ENCODE results near the gene PACSIN2.

The PACSIN2 gene

DNA sequence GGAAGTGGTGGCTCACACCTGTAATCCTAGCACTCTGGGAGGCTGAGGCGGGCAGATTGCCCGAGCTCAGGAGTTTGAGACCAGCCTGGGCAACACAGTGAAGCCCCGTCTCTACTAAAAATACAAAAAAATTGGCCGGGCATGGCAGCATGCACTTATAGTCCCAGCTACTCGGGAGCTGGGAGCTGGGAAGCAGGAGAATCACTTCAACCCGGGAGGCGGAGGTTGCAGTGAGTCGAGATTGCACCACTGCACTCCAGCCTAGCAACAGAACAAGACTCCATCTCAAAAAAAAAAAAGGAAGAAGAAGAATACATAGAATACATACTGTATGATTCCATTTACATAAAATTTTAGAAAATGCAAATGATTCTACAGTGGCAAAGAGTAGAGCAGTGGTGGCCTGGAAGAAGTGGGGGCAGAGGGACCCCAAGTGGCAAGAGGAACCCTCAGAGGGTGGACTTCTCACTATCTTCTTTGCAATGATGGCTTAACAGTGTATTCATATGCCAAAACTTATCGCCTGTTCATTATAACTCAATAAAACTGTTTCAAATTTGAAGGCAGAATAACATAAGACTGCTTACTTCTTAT is 22.0 kb downstream of the PACSIN2 start:
- TF ChIP-seq EZH2phosphoT487 (IDR thresholded peaks at IDR 0.05; ENCODE audit: borderline replicate concordance, low read length): no peak
- TF ChIP-seq, protein P1, sequence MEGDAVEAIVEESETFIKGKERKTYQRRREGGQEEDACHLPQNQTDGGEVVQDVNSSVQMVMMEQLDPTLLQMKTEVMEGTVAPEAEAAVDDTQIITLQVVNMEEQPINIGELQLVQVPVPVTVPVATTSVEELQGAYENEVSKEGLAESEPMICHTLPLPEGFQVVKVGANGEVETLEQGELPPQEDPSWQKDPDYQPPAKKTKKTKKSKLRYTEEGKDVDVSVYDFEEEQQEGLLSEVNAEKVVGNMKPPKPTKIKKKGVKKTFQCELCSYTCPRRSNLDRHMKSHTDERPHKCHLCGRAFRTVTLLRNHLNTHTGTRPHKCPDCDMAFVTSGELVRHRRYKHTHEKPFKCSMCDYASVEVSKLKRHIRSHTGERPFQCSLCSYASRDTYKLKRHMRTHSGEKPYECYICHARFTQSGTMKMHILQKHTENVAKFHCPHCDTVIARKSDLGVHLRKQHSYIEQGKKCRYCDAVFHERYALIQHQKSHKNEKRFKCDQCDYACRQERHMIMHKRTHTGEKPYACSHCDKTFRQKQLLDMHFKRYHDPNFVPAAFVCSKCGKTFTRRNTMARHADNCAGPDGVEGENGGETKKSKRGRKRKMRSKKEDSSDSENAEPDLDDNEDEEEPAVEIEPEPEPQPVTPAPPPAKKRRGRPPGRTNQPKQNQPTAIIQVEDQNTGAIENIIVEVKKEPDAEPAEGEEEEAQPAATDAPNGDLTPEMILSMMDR (IDR thresholded peaks at IDR 0.05; ENCODE audit: low read depth, low read length, poor library complexity, severe bottlenecking): no peak
- Histone ChIP-seq H3K36me3 (ENCODE audit: control insufficient read depth, low read length) (peaks cover 19% of the 10 kb centered on the region), H3K4me3 (ENCODE audit: low read length) (peak overlapping the region; percentile 11), H3K9me3 (ENCODE audit: control insufficient read depth, insufficient read depth, low read length) (peaks cover 3% of the 10 kb centered on the region; the same call in 1 of the 2 replicates), H3K79me2 (ENCODE audit: control insufficient read depth, low read length) (peaks cover 92% of the 10 kb centered on the region), H3K4me1 (ENCODE audit: control insufficient read depth, low read length) (peaks cover 43% of the 10 kb centered on the region), H3K27me3 (ENCODE audit: control insufficient read depth, low read length) (no peaks in the 10 kb centered on the region), H3K27ac (ENCODE audit: low read depth, low read length) (no peak overlapping the region), H3K4me2 (ENCODE audit: low read length) (peak overlapping the region; percentile 18), H4K20me1 (ENCODE audit: control insufficient read depth, insufficient read depth, low read depth, low read length) (peaks cover 18% of the 10 kb centered on the region; the same call in 1 of the 2 replicates), H3K9me2 (replicated peaks; ENCODE audit: control insufficient read depth, low read length) (no peaks in the 10 kb centered on the region), H3F3A (ENCODE audit: control insufficient read depth, insufficient read depth) (0 out of 2 replicates have a peak, but pooled peaks cover 3% of the 10 kb centered on the region)

DNA sequence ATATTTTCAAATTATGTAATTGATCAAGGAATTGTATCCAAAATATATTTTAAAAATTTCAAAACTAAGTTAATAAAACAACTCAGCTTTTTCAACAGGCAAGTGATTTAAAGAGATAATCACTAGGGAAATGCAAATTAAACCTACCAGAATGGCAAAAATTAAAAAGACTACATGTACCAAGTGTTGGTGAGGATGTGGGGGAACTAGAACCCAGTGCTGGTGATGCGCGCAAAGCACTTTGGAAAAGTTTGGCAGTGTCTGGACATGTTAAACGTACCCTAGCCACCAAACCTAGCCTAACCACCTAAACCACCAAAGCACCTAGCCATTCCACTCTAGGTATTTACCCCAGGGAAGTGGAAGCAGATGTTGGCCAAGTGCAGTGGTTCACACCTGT is 22.9 kb downstream of the PACSIN2 start:
- Histone ChIP-seq H3K79me2 (ENCODE audit: control insufficient read depth, low read length) (peaks cover 90% of the 10 kb centered on the region), H3K27ac (ENCODE audit: low read depth, low read length) (no peak overlapping the region), H3K4me1 (ENCODE audit: control insufficient read depth, low read length) (peaks cover 38% of the 10 kb centered on the region), H3K4me3 (ENCODE audit: low read length) (no peak overlapping the region), H3K36me3 (ENCODE audit: control insufficient read depth, low read length) (peaks cover 19% of the 10 kb centered on the region), H3K27me3 (ENCODE audit: control insufficient read depth, low read length) (no peaks in the 10 kb centered on the region), H4K20me1 (ENCODE audit: control insufficient read depth, insufficient read depth, low read depth, low read length) (peaks cover 17% of the 10 kb centered on the region; the same call in 1 of the 2 replicates), H3K9me2 (replicated peaks; ENCODE audit: control insufficient read depth, low read length) (no peaks in the 10 kb centered on the region), H3F3A (ENCODE audit: control insufficient read depth, insufficient read depth) (0 out of 2 replicates have a peak, but pooled peaks cover 3% of the 10 kb centered on the region), H3K4me2 (ENCODE audit: low read length) (no peak overlapping the region), H3K9me3 (ENCODE audit: control insufficient read depth, insufficient read depth, low read length) (peaks cover 3% of the 10 kb centered on the region; the same call in 1 of the 2 replicates)
- TF ChIP-seq, protein P1 (IDR thresholded peaks at IDR 0.05; ENCODE audit: low read depth, low read length, poor library complexity, severe bottlenecking): no peak
- no peak for TF ChIP-seq EZH2phosphoT487 (IDR thresholded peaks at IDR 0.05; ENCODE audit: borderline replicate concordance, low read length)

DNA sequence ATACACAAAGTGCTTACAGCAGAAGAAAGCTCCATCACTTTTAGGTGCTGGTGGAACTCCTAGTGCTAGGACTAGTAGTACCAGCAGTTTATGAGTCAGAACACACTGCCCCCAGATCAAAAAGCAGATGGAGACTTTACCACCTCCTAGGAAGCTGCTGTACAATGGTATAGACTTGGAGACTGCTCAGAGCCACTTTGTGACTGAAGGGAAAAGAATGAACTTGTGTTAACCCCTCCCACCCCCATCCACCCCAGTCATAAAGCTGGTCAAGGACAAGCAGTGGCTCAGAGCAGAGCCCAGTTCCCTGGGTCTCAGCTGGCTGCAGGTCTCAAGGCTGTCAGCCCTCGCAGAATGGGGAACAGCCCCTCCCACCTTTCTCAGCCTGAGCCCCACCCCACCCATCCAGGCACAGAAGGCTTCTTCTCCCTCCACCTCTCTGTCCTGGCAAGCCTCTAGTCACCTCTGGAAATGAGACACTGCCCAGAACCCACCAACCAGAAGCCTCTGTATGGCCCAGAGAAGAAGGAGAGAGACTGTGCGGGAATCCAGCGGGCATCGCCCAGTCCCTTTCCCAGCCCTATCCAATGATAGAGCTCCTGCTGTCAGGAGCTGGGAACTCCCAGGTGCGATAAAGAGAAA is 23.8 kb downstream of the PACSIN2 start:
- Histone ChIP-seq H3K27ac (ENCODE audit: low read depth, low read length) (no peak overlapping the region), H3K9me3 (ENCODE audit: control insufficient read depth, insufficient read depth, low read length) (peaks cover 3% of the 10 kb centered on the region; the same call in 1 of the 2 replicates), H3K36me3 (ENCODE audit: control insufficient read depth, low read length) (peaks cover 19% of the 10 kb centered on the region), H3K4me2 (ENCODE audit: low read length) (no peak overlapping the region), H4K20me1 (ENCODE audit: control insufficient read depth, insufficient read depth, low read depth, low read length) (peaks cover 21% of the 10 kb centered on the region; the same call in 1 of the 2 replicates), H3K79me2 (ENCODE audit: control insufficient read depth, low read length) (peaks cover 90% of the 10 kb centered on the region), H3K4me3 (ENCODE audit: low read length) (no peak overlapping the region), H3K27me3 (ENCODE audit: control insufficient read depth, low read length) (no peaks in the 10 kb centered on the region), H3F3A (ENCODE audit: control insufficient read depth, insufficient read depth) (0 out of 2 replicates have a peak, but pooled peaks cover 3% of the 10 kb centered on the region), H3K9me2 (replicated peaks; ENCODE audit: control insufficient read depth, low read length) (no peaks in the 10 kb centered on the region), H3K4me1 (ENCODE audit: control insufficient read depth, low read length) (peaks cover 38% of the 10 kb centered on the region)
- TF ChIP-seq, protein P1 (IDR thresholded peaks at IDR 0.05; ENCODE audit: low read depth, low read length, poor library complexity, severe bottlenecking): no peak
- no peak for TF ChIP-seq EZH2phosphoT487 (IDR thresholded peaks at IDR 0.05; ENCODE audit: borderline replicate concordance, low read length)

All from DOHH2 (cell line).